HG03196 (cell line): ENCODE data around the gene CAPN5.

Experiments
- ATAC-seq: cut with Tn5 transposase; IDR thresholded peaks from one replicate; pipeline ENCODE4 v1.9.1; 2021; ENCODE audit not compliant: unreplicated experiment

Gene CAPN5

DNA sequence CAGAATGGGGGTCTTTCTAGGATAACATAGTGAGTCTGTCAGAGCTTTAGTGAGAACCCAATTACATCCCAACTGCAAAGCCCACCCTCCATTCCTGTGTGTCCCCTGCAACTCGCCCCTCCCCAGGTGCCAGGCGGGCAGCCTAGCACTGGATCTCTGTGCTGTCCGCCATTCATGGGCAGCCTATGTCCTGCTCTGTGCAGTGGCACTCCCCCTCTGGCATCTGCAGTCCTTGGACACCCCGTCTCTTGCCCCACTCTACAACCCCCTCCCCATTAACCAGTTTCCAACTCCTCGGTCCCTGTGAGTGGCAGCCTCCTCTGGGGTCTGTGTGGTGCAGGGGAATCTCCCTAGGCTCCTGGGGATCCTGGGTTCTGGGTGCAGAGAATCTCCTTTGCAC, 98.3 kb downstream of the CAPN5 start:
- no peak for ATAC-seq

DNA sequence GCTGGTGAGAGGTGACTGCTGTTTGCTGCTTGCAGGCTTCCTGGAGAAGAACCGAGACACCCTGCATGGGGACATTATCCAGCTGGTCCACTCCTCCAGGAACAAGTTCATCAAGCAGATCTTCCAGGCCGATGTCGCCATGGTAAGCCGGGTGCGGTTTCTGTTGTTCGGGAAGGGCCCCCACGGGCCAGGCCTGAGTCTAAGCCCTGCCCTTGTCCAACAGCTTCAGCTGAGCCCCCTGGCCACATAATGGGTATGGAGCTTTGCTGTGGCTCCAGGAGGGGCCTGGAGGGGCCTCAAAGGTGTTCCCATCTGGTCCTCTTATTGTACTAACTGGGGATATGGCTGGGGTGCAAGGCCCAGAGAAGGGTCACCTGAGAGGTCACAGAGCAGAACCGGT, 99.2 kb downstream of the CAPN5 start:
- ATAC-seq = no peak

GRCh38 chr11:77167111-77167626, 100.4 kb downstream of the CAPN5 start:
- ATAC-seq = no peak

- no peak for ATAC-seq
Observed at GRCh38 chr11:77167791-77168190, 101.0 kb downstream of the CAPN5 start.

DNA sequence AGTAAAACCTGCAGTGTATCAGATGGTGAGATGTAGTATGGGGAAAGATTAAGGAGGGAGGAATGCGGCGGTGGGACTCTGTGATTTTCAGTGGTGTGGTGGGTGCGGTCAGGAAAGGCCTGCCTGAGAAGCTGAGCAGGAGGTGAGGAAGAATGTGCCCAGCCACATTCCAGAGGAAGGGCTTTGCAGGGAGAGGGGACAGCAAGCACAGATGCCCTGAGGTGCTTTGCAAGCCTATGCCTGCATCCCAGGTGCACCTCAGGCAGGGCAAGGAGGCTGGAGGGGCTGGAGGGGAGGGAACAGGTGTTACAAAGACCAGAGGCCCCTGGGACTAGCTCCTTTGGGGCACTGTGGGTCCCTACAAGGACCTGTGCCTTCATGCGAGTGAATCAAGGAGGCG, 103.3 kb downstream of the CAPN5 start:
- ATAC-seq = no peak

DNA sequence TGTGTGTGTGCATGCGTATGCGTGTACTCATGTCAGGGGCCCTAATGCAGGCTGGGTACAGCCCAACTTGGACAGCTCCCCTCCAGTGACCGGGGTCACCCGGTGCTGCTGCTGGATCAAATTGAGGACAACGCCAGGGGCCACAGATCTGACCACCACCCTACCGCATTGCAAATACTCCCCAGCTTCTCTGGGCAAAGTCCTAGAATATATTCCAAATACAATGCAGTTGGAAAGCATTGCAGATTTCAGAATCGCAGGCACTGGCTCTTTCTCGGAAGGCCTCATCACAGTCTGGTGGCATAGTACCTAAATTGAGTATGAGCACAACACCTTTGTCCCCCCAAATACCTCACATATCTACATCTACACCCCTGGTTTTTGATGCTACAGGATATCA, 104.5 kb downstream of the CAPN5 start:
- no peak for ATAC-seq

DNA sequence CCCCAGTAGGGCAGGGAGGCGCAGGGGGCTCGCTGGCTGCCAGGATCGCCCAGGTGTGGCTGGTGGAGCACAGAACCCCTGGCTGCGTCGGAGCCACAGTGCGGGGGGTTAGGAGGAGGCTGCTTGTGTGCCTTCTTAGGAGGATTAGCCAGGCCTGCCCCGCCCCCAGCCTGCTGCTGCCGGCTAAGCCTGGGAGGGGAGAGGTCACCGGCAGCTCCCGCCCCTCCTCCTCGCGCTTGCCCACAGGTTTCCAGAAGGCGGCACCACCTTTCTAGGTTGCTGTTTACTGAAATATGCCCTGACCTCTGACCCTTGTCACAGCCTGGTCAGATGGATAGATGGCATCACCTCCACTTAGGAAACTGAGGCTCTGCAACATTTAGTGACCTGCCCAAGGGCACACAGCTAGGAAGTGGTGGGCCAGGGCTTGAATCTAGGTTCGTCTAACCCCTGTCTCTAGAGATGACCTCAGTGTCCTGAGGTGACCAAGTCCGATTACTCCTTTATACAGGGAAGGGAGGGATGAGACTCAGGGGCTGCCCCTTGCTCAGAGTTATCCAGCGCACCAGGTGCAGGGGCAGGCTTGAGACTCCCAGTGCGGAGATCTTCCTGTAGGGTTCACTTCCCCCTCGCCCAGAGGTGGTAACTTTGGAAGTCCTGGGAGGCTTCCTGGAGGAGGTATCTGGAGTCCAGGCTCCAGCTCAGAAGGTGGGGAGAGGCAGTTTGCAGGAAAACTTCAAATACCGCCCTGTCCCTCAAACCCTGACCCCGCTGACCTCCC, 105.3 kb downstream of the CAPN5 start:
- no peak for ATAC-seq

DNA sequence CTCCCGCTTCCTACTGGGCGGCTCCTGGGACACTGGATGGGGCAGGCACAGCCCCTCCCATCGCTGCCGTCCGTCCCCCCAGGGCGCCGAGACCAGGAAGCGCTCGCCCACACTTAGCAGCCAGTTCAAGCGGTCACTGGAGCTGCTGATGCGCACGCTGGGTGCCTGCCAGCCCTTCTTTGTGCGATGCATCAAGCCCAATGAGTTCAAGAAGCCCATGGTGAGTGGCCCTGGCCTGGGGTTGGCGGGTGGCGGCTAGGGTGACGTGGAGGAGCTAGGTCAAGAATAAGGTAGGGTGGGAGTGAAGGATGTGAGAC, 105.9 kb downstream of the CAPN5 start:
- ATAC-seq = no peak

DNA sequence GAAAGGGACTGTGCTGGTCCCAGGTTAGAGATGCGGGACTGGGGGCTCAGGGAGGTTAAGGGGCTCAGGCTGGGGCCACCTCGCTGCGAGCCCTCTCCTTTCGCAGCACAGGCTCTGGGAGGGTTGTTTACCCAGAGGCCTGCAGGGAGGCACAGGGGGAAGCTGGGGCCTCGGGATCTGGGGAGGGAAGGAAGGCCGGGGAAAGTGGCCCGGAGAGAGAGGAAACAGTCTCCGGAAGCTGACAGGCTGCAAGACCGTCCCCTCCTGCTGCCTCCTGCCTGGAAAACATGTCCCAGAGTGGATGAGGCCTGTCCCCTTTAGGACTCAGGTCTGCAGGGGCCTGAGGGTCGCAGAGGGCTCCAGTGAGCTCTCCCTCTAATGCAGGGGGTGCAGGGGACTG, 106.7 kb downstream of the CAPN5 start:
- no peak for ATAC-seq

DNA sequence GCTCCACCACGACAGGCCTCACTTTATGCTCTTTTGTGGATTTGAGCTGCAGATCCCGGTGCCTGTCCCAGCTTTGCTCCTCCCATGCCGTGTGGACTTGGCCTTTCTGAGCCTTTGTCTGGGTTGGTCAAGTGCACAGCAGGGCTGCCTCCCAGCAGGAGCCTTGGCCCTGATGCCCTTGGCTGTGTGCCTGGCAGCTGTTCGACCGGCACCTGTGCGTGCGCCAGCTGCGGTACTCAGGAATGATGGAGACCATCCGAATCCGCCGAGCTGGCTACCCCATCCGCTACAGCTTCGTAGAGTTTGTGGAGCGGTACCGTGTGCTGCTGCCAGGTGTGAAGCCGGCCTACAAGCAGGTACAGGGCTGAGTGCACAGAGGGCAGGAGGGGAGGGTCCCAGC, 107.8 kb downstream of the CAPN5 start:
- no peak for ATAC-seq

DNA sequence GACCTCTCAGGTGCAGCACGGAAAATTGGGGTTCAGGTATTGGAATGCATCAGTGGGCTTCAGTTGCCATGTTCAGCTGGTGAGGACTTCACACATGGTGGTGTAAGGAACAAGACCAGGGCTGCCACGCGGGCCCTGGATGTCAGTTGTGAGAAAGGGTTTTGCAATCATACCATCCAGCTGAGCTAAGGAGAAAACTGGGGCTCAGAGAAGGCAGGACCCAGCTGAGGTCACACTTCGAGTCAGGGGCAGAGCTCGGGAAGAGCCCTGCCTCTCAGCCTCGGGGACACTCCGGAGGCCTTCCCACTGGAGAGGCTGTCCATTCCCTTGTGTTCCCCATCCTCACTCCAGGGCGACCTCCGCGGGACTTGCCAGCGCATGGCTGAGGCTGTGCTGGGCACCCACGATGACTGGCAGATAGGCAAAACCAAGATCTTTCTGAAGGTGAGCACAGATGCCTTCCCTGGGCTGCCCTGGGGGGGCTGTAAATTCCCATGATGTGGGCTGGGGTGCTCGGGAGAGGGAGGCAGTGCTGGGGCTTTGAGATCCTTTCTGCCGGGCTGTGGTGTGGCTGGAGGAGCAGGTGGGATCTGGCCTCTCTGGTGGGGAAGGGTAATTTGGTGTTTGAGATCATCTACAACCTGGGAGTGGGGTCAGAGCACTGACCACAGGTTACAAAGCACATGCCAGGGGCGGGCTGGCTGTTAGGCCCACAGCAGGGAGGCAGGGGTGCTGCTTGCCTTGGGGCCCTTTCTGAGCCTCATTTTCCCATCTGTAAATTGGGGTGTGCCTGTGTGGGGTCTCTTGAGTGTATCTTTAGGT, 108.5 kb downstream of the CAPN5 start:
- ATAC-seq = no peak
